Raji (cell line): ENCODE measurements around the gene RGS2.

Experiments
- POLR2A ChIP-seq: IDR thresholded peaks from 2 replicates; pipeline ENCODE4 v1.6.1; 2011; ENCODE audit warnings: low read depth, low read length, control low read depth; ENCODE audit not compliant: insufficient read depth

Gene RGS2, protein sequence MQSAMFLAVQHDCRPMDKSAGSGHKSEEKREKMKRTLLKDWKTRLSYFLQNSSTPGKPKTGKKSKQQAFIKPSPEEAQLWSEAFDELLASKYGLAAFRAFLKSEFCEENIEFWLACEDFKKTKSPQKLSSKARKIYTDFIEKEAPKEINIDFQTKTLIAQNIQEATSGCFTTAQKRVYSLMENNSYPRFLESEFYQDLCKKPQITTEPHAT

DNA sequence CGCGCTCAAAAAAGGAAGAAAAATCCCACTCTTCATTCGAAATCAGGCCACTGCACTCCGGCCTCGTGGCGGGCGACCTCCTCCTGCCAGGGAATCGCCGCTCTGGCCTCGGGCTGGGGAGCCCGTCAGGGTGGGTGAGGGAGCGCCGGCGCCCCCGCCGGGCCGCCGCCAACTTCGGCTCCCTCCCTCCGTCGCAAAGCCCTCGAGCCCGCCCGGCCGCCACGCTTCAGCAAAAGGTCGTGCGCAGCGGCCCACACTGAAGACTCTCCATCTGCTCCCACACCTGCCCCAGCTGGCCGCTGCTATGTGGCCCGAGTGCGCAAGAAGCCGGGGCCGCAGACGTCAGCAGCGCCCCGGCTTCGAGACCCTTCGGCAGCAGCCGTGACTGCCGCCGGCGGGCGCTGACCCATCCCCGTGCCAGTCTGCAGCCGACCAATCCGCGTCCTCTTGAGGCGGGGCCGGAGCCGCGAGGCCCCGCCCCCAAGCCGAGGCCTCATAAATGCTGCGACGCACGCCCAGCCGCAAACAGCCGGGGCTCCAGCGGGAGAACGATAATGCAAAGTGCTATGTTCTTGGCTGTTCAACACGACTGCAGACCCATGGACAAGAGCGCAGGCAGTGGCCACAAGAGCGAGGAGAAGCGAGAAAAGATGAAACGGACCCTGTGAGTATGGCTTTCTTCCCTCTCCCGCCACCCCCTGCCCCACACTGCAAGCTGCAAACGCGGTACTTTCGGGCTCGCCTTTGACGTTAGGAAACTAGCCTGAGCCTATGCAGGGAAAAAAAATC is at the start of gene RGS2:
RGS2 (plus strand) TSS at position 522 of the 789 bp plus-strand sequence; CDS start at position 555, 33 bp downstream.
- peak; percentile 95 for TF ChIP-seq POLR2A

DNA sequence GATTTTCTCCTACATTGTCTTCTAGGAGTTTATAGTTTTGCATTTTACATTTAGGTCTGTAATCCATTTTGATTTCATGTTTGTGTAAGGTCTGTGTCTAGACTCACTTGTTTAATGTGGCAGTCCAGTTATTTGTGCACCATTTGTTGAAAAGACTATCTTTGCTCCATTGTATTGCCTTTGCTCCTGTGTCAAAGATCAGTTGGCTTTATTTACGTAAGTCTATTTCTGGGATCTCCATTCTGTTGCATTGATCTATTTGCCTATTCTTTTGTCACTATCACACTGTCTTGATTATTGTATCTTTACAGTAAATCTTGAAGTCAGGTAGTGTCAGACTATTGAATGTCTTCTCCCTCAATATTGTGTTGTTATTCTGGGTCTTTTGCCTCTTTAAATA is 49.7 kb upstream of the RGS2 start:
- no peak for TF ChIP-seq POLR2A

DNA sequence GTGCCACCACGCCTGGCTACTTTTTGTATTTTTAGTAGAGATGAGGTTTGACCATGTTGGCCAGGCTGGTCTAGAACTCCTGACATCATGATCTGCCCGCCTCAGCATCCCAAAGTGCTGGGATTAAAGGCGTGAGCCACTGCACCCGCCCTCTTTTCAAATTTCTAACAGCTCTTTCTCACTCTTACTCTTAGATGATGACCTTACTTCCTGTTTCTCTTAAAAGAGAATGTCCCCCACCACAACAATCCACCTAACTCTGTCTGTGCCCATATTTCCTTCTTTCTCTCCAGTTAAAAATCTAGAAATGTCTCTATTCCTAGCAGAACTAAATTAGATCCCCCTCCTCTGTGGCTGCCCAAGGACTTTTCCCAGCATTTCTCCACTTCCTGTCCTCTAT is 46.6 kb upstream of the RGS2 start:
- TF ChIP-seq POLR2A = no peak

DNA sequence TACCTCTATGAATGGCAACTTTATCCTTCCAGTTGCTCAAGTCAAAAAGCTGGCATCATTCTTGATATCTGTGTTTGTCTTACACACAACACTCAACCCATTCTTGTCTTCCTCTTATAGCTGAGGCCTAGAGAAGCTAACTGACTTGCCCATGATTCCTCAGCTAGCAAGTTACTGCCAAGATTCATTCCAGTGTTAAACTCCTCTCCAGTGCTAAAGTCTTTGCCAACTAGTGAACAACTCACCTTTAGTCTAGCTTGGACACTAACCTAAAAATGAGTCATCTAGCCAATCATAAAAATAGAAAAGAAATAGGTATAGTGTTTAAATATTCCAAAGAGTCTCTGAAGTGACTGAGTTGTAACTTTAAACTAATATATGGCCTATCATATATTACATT is 45.6 kb upstream of the RGS2 start:
- TF ChIP-seq POLR2A = no peak

DNA sequence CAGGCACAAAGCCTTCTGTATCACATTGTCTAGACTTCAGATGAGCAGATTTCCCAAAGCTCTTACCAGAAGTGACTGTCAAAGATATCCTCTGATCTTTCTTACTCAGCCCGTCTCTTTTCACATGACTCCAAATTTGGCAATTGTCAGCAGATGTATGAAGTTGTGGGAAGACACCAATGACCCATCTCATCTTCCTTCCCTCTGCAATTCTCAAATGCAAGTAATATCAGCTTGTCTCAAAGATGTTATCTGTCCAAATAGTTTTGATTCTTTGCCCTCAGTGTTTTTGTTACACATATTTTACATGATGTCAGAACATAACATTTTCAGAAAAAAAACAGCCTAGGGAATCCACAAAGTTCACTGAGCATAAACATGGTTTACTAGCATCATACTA is 45.1 kb upstream of the RGS2 start:
- no peak for TF ChIP-seq POLR2A

DNA sequence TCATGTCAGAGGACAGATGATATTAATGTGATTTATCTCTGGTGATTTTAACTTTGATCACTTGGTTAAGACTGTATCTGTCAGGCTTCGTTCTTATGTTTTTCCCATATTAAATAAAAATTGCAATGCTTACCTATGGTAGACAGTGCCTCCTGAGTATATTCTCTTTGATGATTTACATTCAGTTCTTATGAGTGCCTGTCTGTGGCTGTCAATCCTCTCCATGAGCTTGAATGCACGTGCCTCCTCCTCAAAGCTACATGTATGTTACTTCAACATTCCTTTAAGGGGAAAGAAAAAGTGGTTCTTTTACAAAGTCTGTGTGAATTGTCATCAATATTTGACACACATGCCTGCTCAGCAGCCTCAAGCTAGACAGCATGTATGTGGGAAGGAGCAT is 44.2 kb upstream of the RGS2 start:
- TF ChIP-seq POLR2A = no peak

DNA sequence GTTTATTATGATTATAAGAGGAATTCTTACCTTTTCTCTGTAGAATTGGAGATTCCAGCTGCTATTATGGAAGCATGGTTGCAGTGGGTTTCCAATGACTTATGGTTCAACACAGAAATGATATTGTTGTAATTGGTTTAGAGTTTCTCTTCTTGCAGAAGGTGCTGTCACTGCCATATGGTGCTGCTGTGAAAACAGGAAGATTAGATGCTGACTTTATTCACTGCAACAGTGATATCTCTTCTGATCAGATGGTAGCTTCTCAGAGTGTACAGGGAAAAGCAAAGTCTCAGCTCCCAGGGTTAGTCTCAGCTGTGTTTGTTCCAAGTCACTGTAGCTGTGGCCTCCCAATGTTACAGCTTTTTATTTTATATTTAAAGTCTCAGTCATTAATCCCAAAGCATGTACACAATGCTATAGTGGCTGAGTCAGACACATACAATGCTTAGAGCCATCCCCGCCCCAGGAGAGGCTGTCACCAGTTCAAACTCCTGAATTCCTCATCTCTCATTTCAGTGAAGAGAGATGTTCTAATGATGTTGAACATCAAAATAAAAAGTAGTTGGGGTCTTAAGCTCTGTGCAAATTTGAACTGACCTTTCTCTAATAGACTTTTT is 42.7 kb upstream of the RGS2 start:
- no peak for TF ChIP-seq POLR2A

DNA sequence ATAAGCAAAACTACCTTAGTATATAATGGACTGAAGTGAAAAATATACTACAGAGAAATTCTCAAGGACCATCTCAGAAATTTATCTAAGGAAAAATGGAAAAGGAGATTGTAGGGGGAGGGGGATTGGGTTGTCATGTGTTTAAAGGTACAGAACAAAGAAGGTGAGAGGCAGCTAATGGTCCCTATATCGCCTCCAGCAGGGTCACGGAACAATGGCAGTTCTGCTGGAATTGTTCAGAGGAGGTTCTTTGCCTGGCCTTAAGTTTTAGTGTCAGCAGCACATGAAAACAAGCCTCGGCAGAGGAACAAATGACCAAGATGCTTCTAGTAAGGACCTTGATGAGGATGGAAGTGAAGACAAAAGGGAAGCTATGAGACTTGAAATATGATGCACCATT is 42.0 kb upstream of the RGS2 start:
- TF ChIP-seq POLR2A = no peak

DNA sequence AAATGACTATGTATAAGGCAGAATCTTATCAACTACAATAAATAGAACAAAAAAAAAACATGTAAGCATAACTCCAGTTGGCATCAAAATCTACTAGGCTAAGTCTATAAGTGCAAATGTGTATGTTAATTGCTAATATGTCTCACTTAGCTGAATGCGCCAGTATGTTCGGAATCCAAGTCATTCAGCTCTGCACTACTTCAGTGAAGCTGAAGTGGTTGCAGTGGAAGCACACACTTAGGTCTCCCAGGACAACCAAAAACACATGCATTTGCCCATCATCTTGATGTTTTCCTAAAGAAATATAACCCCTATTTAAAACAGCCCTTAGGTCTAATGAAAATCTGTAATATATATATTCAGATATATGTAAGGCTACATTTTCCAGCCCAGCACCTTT is 41.0 kb upstream of the RGS2 start:
- no peak for TF ChIP-seq POLR2A

DNA sequence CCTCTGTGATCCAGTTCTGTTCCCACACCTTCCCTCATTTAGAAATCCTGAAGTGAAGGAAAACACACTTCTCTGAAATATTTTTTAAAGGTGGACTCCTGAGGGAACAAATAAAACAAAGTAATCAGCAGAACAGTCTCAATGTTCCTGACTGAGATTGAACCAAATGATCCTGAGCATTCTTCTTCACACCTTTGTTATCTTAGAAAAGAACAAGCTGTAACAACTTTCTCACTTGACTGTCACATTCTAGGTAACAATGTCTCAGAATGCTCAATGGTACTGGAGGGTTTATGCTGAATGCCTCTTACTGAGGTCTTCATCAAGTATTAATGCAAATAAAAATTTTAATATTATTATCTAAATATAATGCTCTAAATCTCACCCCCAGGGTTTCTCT is 40.4 kb upstream of the RGS2 start:
- TF ChIP-seq POLR2A = no peak

DNA sequence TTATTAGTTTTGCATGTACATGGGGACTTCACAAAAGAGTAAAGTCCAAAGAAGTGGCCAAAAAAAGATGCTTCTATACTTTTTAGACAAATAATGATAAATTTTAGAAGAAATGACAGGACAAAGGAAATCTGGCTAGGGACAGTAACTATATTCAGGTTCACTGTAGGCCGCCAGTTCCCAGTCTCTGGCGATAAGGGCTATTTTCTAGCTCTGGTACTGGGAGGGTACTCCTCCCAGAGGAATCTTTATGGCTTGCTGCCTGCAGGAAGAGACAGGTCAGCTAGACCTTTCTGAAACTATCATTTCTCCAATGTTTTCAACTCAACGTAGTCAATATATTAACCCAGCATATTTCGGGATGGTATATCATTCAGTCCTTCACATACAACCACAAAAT is 37.5 kb upstream of the RGS2 start:
- TF ChIP-seq POLR2A = no peak

DNA sequence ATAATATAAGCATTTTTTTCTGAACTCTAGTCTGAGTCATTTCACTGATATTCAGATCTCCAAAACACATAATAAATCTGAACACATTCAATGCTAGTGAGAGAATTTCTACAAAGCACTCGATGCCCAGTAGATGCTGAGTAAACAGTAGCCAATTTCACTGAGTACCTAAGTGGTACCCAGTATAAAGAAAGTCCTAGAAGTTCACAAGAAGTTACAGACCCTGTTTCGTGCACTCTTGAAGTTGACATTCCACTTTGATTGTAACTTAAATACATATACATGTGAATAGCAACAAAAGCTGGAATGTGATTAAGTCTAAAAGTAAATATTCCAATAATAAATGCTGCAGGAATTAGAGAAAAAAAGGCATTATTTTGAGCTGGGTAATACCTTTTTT is 33.2 kb upstream of the RGS2 start:
- no peak for TF ChIP-seq POLR2A

DNA sequence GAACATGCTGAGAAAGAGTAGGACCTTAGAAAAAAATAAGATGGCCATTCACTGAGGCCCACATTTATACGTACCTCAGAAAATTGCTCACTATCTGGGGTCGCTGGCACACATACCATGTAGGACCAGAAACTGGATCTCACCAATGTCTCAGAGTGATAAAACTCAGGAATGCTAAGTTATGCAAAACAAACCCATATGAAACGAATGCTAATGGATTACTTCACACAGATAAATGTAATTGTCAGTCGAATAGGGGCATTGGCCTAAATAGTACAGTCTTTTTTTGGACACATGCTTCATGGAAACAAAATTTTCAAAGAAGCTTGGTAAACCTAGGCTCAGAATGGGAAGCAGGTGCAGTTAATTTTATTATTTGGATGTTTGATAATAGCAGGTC is 32.6 kb upstream of the RGS2 start:
- no peak for TF ChIP-seq POLR2A

DNA sequence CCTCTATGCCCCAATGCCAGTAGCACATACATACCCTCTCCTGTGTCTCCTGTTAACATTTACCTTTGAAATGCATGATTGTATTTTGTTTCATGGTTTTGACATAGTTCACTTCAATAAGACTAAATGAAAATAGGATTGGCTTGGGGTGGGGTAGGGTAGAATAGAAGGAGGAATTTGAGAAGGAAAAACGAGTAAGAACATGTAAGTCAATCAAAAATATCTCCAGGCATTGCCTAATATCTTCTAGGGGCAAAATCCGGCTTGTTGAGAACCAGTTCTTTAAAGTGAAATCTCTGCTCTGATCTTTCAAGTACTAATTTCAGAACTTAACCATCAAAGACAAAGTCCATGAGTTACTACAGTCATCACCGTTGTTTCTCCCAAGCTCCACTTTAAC is 31.8 kb upstream of the RGS2 start:
- no peak for TF ChIP-seq POLR2A

DNA sequence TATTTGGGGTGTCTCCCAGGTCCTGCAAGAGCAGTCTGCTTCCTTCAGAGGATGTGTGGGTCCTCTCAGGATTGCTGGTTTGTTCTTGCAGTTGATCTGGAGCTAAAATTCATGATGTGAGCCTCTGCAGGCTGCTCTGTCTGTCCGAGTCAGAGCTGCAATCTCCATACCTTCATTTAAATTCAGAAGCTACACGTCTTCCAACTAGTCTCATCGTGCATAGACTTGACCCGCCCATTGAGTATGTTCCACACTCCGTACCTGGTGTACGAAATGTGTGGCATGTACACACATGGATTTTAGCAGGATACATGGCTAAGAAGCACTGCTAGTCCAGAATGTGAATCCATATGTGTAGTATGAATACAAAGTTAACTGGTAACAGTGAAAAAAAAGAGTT is 25.0 kb upstream of the RGS2 start:
- TF ChIP-seq POLR2A = no peak

DNA sequence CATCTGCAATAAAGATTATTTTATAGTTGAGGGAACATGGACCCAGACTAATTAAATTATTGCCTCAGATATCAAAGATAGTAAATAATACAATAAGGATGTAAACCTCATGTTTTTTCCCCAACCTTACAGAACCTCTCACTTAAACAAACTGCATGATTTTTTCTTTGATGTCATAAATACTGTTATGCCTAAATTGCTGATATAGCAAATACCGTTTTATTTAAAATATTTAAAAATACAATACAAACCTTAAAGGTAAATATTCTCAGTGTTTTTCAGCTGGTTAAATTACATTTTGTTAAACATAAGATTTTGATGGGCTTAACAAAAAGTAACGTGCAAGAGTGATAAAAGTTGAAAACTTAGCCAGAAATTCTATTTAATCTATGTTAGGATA is 24.4 kb upstream of the RGS2 start:
- no peak for TF ChIP-seq POLR2A
